GM13976 (cell line): ENCODE results near the gene PRKAR1B.

Source experiments
- DNase-seq: peaks from one replicate; pipeline ENCODE4 v3.0.0; 2012; ENCODE audit warnings: low spot score
- CTCF ChIP-seq: IDR thresholded peaks from 2 replicates; pipeline ENCODE4 v1.5.1; 2012; ENCODE audit warnings: borderline replicate concordance, mild to moderate bottlenecking; ENCODE audit not compliant: insufficient read depth; ENCODE audit errors: extremely low read depth, missing control alignments, control extremely low read depth
- in situ Hi-C: fragments of 300-500 bp; cut with MboI; formaldehyde crosslinking; loops from one replicate; pipeline ENCODE4 v1.12.0; 2022; ENCODE audit warnings: low sequenced_read_pairs, mixed read lengths, inconsistent platforms; ENCODE audit not compliant: unreplicated experiment

The PRKAR1B gene

DNA sequence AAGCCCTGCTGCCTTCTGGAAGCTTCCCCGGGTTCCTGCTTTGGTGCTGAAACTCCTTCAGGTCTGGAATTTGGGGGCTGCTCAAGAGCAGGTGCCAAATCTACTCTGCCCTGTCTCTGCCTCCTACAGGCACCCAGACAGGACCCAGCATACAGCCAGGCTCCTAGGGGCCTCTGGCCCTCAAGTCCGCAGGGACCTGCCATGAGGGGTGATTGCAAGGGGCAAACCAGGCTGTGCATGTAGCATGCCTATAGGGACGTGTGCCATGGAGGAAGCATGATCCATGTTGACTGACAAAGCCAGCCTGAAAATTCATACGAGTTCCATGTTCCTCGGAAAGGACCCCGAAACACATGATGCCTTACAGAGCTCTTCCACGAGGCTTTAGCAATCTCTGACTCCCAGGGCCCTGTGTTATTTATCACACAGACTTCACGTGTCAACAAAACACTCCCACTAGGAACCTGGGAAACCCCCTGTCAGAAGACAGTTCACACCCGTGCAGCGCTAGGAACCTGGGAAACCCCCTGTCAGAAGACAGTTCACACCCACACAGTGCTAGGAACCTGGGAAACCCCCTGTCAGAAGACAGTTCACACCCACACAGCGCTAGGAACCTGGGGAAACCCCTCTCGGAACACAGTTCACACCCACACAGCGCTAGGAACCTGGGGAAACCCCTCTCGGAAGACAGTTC is 75.9 kb downstream of the PRKAR1B start:
- DNase-seq, result no peak
- in situ Hi-C loops, result no loop called here
- no peak for TF ChIP-seq CTCF

- in situ Hi-C loops, result no loop called here
- no peak for DNase-seq
- TF ChIP-seq CTCF, result no peak
Observed at GRCh38 chr7:650339-651031, 76.6 kb downstream of the PRKAR1B start.

DNA sequence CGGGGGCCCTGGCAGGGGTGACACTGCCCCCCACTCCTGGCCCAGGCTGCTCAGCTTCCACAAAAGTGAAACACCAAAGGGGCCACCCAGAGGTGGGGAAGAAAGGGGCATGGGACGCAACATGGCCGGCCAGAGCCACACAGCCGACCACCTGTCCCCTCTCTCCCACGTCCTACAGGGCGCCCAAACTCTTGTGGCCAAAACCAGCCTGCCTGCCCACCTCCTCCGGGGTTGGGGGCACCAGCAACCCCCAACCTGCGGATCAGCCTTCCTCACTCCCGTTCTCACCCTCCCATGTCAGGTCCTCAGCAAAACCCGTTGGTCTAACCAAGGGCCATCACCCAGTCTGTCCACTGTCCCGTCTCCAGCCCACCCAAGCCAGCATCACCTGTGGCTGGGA is 80.1 kb downstream of the PRKAR1B start:
- in situ Hi-C loops, result no loop called here

DNA sequence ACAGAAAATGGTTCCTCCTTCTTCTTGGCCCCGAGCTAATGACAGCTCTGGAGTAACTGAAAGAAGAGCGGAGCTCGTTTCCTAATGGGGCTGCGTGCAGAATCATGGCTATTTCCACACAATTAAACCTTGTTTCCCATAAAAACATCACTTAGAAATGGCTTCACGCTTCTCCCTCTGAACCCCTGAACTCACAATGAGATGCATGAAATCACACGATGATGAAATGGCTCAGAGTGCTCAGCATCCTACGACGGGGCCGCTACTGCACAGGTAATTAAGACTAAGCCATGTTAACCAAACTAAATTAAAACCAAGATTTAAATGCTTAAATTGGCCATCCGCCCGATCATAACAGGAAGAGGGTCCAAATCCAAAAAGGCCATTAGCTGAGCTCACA is 80.6 kb downstream of the PRKAR1B start:
- no peak for TF ChIP-seq CTCF
- no peak for DNase-seq
- in situ Hi-C loops, result no loop called here

More for the DNA sequence above, 80.1 kb downstream of the PRKAR1B start:
- TF ChIP-seq CTCF, result no peak
- DNase-seq, result no peak

GRCh38 chr7:645606-646005 is 81.5 kb downstream of the PRKAR1B start:
- in situ Hi-C loops, result no loop called here
- no peak for DNase-seq

More at GRCh38 chr7:645606-646005, 81.5 kb downstream of the PRKAR1B start:
- no peak for TF ChIP-seq CTCF
